ENCODE measurements around the gene CERS4. TPM values are rescaled to one million over a fixed set of nuclear protein-coding genes. Genes with fewer than 3 reads are reported as not detected.

Gene CERS4, protein sequence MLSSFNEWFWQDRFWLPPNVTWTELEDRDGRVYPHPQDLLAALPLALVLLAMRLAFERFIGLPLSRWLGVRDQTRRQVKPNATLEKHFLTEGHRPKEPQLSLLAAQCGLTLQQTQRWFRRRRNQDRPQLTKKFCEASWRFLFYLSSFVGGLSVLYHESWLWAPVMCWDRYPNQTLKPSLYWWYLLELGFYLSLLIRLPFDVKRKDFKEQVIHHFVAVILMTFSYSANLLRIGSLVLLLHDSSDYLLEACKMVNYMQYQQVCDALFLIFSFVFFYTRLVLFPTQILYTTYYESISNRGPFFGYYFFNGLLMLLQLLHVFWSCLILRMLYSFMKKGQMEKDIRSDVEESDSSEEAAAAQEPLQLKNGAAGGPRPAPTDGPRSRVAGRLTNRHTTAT
- polyA plus RNA-seq (2012; rRNA removed) = 36.5 and 41.4 TPM in 2 replicates
- polyA plus RNA-seq (2012; cell fraction: cytosol; rRNA removed) = 19.7 and 28.8 TPM in 2 replicates
- 33.0 and 44.4 TPM in 2 replicates for polyA plus RNA-seq (2012; cell fraction: nucleus; rRNA removed)

- 0% methylated on average over 21 of the region's 60 CpGs for WGBS (ENCODE audit: low lambda C conversion rate)
- H4K20me1 ChIP-seq (ENCODE audit: insufficient read depth) = no peaks in the 10 kb centered on the region; the same call in 1 of the 2 replicates
- peak within 1 kb of the TSS in 1 of 2 experiments; percentile 73; a peak in 2 of 4 replicates for H3K27ac ChIP-seq (ENCODE audit: low read depth in 2 of 2, low read length in 1 of 2)
- no peaks in the 10 kb centered on the region for H3F3A ChIP-seq (replicated peaks; ENCODE audit: insufficient read depth)
- peaks cover 0 to 16% of the 10 kb centered on the region in 2 experiments; a peak in 2 of 4 replicates for H3K4me1 ChIP-seq (ENCODE audit: control insufficient read depth in 1 of 2, insufficient read depth in 2 of 2, low read depth in 1 of 2, low read length in 1 of 2)
- POLR2A ChIA-PET = interaction anchor here (0.7 to 1.3 kb wide), 3 partner anchors 10 to 39 kb away, joined by 3 to 4 read pairs (median 3); no protein-coding TSS in a partner anchor
- CTCF ChIA-PET = interaction anchor here (1.1 to 2.9 kb wide), 2 partner anchors 32 to 44 kb away, joined by 4 to 10 read pairs; no protein-coding TSS in a partner anchor
- H3K9me2 ChIP-seq = no peaks in the 10 kb centered on the region
- H3K79me2 ChIP-seq (ENCODE audit: insufficient read depth) = peaks cover 6% of the 10 kb centered on the region; the same call in 1 of the 2 replicates
- TF ChIP-seq GABPA (IDR thresholded peaks at IDR 0.05; ENCODE audit: low read depth) = no peak
- TF ChIP-seq GATA2 (CRISPR knock-in tag; IDR thresholded peaks at IDR 0.05) = peak; percentile 73; the same call in 1 of the 2 replicates
- TF ChIP-seq EP300 (IDR thresholded peaks at IDR 0.05; ENCODE audit: borderline replicate concordance in 1 of 2, low read depth in 1 of 2, low read length in 1 of 2) = no peak
- no peak for TF ChIP-seq JUND (IDR thresholded peaks at IDR 0.05)
- no peak for TF ChIP-seq POLR2AphosphoS5 (IDR thresholded peaks at IDR 0.05; ENCODE audit: low read depth, low read length)
- no peak for TF ChIP-seq YY1 (IDR thresholded peaks at IDR 0.05; ENCODE audit: low read depth)
- no peak for TF ChIP-seq MXI1 (IDR thresholded peaks at IDR 0.05; ENCODE audit: low read depth, low read length)
- TF ChIP-seq PBX3 (IDR thresholded peaks at IDR 0.05) = no peak
- 0 out of 2 replicates have a peak, but pooled peaks have one; percentile 42 for TF ChIP-seq NFIC (IDR thresholded peaks at IDR 0.05; ENCODE audit: borderline replicate concordance)
- no peak for TF ChIP-seq REST (IDR thresholded peaks at IDR 0.05; ENCODE audit: low read depth, low read length)
- TF ChIP-seq, protein P1, sequence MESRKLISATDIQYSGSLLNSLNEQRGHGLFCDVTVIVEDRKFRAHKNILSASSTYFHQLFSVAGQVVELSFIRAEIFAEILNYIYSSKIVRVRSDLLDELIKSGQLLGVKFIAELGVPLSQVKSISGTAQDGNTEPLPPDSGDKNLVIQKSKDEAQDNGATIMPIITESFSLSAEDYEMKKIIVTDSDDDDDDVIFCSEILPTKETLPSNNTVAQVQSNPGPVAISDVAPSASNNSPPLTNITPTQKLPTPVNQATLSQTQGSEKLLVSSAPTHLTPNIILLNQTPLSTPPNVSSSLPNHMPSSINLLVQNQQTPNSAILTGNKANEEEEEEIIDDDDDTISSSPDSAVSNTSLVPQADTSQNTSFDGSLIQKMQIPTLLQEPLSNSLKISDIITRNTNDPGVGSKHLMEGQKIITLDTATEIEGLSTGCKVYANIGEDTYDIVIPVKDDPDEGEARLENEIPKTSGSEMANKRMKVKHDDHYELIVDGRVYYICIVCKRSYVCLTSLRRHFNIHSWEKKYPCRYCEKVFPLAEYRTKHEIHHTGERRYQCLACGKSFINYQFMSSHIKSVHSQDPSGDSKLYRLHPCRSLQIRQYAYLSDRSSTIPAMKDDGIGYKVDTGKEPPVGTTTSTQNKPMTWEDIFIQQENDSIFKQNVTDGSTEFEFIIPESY (IDR thresholded peaks at IDR 0.05; ENCODE audit: borderline replicate concordance, low read depth) = no peak
- TF ChIP-seq TCF12 (IDR thresholded peaks at IDR 0.05) = no peak
- TF ChIP-seq NRF1 (IDR thresholded peaks at IDR 0.05; ENCODE audit: low read depth, low read length) = no peak
- TF ChIP-seq SMC3 (IDR thresholded peaks at IDR 0.05; ENCODE audit: low read depth, low read length) = no peak
- TF ChIP-seq RFX5 (IDR thresholded peaks at IDR 0.05; ENCODE audit: low read length) = no peak
- no peak for TF ChIP-seq MEF2A (IDR thresholded peaks at IDR 0.05; ENCODE audit: borderline replicate concordance, low read depth)
- TF ChIP-seq SIN3A (IDR thresholded peaks at IDR 0.05; ENCODE audit: borderline replicate concordance, low read depth, low read length) = no peak
- peak within 1 kb of the TSS; percentile 96 for H3K4me2 ChIP-seq
- H3K9me3 ChIP-seq = no peaks in the 10 kb centered on the region
- no peaks in the 10 kb centered on the region for H3K27me3 ChIP-seq (ENCODE audit: insufficient read depth)
- peak within 1 kb of the TSS; percentile 81 for H3K9ac ChIP-seq
- DNase-seq = peak; percentile 98
- peak within 1 kb of the TSS; percentile 93 for H2AFZ ChIP-seq (ENCODE audit: low read depth)
- peak within 1 kb of the TSS; percentile 68 to 87 for H3K4me3 ChIP-seq (ENCODE audit: low read depth in 2 of 2, low read length in 1 of 2)
- H3K36me3 ChIP-seq (replicated peaks in 1 of 2; ENCODE audit: control insufficient read depth in 1 of 2, insufficient read depth in 2 of 2, low read length in 1 of 2) = no peaks in the 10 kb centered on the region
Observed at GRCh38 chr19:8208922-8209461, at the start of gene CERS4. TSS of gene CERS4 (plus strand) at chr19:8209370. CDS start at chr19:8251077, 41,707 bp downstream.
